ENCODE measurements around the gene WIZ.
A peak's percentile ranks its signal among the peaks of the same experiment; 100 is the strongest.

Gene WIZ

DNA sequence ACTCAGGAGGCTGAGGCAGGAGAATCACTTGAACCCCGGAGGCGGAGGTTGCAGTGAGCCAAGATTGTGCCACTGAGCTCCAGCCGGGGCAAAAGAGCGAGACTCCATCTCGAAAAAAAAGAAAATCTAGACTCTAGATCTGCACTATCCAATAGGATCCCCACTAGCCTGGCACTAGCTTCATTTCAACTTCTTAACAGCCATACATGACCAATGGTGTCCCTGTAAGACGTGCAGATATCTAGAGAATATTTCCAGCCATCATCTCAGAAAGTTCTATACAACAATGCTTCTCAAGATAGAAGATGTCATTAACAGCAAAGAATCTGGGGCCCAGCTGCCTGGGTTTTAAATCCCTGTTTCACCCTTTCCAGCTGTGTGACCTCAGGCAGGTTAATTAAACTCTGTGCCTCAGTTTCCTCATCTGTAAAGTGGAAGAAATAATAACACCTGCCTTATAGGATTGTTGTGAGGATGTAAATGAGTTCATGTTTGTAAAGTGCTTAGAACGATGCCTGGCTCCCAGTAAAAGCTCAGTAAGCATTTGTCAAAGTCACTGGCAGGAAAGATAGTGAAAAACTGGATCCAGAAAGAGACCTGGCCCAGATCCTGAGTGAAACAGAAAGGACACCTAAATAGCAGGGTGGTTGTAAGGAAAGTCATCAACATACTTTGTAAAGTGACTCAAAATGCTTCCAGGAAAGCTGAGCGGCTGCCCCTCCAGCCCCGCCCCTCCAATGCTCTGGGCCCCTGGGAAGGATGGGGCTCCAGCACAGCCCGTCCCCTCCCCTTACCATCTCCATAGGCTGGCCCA lies 13.5 kb downstream of the WIZ start:
- in situ Hi-C loops (cut with HindIII; ENCODE audit: low pct_ligation_motif_present, low pct_unique_long_range_greater_than_20kb, low sequenced_read_pairs), result no loop called here
- no peak for DNase-seq

DNA sequence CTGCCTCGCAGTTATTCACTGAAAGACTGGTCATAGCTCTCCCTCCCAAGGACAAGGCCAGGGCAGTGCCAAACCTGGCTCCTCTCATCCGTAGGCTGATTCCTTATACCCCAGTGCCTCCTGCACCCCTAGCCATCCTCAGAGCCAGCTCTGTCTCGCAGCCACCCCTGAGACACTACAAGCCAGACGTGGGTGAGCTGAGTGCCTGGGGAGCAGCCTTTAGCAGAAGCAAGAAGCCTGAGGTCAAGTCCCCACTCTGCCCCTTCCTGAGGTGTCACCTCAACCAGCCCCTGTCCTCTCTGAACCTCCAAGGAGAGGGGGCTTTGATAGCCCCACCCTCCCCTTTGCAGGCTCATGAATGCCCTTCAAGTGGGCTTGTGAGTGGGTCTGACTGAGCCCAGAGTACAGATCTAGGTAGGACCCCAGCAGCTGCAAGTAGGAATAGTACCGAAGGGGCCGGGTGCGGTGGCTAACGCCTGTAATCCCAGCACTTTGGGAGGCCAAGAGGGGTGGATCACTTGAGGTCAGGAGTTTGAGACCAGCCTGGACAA lies 16.2 kb downstream of the WIZ start:
- in situ Hi-C loops (cut with HindIII; ENCODE audit: low pct_ligation_motif_present, low pct_unique_long_range_greater_than_20kb, low sequenced_read_pairs), result no loop called here
- DNase-seq, result no peak

DNA sequence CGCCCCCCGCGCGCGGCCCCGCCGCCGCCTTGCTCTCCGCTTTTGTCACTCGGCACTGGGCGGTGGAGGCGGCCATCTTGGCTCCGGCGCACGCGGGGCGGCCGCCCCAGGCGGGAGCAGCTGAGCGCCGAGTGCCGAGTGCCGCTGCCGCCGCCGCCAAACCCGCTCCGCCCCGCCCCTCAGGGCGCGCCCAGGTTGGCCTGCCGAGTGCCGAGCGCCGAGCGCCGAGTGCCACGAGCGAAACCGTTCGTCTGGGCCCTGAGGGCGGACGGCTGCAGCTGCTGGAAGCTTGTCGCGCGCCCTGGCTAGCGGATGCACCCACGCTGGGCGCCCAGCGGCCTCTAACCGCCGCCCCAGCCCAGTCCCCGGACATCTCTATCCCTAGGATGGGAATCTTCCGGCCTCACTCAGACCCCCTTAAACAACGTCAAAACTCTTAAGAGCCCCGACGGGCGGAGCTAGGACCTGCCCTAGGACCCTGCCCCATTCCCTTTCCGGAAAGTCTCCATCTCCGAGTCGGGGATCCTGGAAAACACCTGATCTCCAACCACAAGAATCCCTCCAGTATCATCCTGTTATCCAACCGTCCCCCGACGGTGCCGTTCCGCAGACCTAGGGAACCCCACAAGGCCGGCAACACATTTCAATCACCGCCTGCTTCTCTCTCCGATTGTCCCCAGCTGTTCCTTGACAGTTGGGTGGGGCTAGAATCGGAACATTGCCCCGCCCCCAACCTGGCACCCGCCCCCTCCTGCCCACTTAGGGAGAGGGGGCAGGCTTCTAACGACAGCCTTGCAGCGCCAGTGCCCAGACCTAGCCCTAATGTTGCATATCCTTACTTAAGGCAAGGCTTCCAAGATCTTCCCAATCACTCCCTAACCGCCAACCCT lies 16.9 kb downstream of the WIZ start:
- in situ Hi-C loops (cut with HindIII; ENCODE audit: low pct_ligation_motif_present, low pct_unique_long_range_greater_than_20kb, low sequenced_read_pairs), result no loop called here
- peak; percentile 84 for DNase-seq

DNA sequence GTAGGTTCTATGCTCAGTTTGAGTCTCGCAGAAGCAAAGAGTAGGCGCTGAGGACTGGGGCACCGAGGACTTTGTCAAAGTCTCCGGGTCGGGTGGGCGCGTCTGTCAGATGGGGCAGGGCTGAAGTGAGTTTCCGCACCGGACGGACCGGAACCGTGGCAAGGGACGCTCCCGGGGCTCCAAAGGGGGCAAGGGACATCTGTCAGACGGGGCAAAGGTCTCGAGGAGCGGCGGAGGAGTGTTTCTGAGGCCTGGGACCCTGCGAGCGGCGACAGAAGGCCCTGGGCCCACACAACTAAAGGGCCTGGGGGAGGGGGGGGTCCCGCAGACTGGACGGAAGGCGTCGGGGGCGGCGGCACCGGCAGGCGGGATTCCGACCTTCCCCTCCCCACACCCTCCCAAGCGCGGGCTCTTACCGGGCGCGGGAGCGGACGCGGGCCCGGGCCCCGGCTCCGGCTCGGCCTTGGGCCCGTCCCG lies 17.7 kb downstream of the WIZ start:
- in situ Hi-C loops (cut with HindIII; ENCODE audit: low pct_ligation_motif_present, low pct_unique_long_range_greater_than_20kb, low sequenced_read_pairs), result no loop called here
- DNase-seq, result no peak

DNA sequence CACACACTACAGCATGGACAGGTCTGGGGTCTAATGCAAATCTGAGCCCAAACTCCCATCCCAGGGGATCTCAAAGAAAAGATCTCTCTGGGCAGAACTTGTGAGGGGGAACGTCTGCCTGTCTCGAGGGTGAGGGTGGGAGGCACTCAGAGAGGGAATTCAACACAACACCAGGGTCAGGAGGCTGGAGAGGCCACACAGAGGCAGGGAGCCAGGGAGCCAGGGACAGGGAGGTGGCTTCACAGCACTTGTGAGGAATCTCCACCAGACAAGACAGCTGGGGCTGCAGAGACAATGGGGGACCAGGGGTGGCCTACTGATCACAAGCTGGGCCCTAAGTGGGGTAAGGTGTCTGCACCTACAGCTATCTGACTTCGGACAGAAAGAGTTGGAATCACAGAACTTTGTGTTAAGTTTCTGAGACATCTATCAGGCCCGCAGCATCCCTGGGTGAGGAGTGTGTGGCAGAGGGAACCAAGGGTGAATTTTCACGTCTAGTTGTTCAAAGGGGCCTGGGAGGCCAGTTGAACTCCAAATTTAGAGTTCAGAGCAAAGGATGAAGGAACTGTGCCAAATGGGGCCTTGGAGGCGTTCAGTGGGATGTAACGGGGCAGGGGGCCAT lies 18.2 kb downstream of the WIZ start:
- in situ Hi-C loops (cut with HindIII; ENCODE audit: low pct_ligation_motif_present, low pct_unique_long_range_greater_than_20kb, low sequenced_read_pairs), result no loop called here
- no peak for DNase-seq

DNA sequence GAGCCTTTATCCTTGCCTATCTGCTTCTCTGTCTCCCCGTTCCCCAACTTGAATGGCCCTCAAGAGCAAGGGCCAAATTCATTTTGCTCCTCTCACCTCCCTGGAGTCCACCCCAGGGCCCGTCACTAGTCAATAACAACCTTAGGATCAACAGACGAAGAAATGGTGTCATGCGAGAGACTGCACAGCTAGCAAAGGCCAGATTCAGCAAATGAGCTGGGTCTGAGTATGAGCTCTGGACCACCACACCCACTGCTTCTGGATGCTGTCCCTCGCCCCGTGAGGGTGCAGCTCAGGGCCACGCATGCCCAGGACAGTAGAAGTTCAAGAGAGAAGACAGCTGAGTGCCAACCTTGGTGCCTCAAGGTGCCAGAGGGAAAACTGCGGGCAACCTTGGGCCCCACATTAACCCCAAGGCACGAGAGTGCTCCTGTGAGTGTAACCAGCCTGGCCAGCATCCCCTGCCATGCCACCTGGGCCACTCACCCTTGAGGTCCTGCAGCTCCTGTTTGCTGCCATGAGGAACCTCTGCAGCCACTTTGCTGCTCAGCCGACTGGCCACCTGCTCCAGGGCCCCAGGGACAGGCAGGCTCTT lies 19.1 kb downstream of the WIZ start:
- in situ Hi-C loops (cut with HindIII; ENCODE audit: low pct_ligation_motif_present, low pct_unique_long_range_greater_than_20kb, low sequenced_read_pairs), result no loop called here
- no peak for DNase-seq

DNA sequence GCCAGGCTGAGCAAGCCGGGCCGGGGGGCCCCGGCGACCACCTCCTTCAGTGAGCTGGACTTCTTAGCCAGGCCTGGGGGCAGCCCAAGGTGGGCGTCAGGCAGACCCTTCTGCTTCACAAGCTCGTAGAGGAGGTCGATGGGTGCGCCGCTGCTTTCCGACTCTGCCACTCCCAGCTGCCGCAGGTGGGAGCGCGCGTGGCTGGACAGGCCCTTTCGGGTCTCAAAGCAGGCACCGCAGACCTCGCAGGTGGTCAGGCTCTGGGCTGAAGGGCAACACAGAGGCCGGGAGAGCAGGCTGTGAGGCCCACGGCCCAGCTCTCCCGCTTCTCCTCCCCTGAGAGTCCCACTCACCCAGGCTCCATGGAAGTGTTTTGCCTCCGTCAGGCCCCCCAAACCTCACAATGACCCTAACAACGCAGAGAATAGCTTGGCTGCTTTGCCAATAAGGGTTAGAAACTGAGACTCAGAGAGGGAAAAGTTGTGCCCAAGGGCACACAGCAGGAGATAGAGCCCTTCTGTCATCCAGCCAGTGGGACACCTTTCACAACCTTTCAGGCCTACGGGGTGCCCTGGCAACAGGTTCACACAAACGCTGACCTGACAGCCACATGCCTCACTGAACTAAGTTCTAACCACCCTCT lies 19.8 kb downstream of the WIZ start:
- in situ Hi-C loops (cut with HindIII; ENCODE audit: low pct_ligation_motif_present, low pct_unique_long_range_greater_than_20kb, low sequenced_read_pairs), result no loop called here
- no peak for DNase-seq

GRCh38 chr19:15428956-15429824 lies 20.6 kb downstream of the WIZ start:
- no peak for DNase-seq
- in situ Hi-C loops (cut with HindIII; ENCODE audit: low pct_ligation_motif_present, low pct_unique_long_range_greater_than_20kb, low sequenced_read_pairs), result no loop called here

- in situ Hi-C loops (cut with HindIII; ENCODE audit: low pct_ligation_motif_present, low pct_unique_long_range_greater_than_20kb, low sequenced_read_pairs), result no loop called here
- DNase-seq, result no peak
Measured at GRCh38 chr19:15427991-15428471, 21.7 kb downstream of the WIZ start.

- in situ Hi-C loops (cut with HindIII; ENCODE audit: low pct_ligation_motif_present, low pct_unique_long_range_greater_than_20kb, low sequenced_read_pairs), result no loop called here
- no peak for DNase-seq
Measured at GRCh38 chr19:15427350-15427700, 22.4 kb downstream of the WIZ start.

GRCh38 chr19:15426485-15427349 lies 23.0 kb downstream of the WIZ start:
- in situ Hi-C loops (cut with HindIII; ENCODE audit: low pct_ligation_motif_present, low pct_unique_long_range_greater_than_20kb, low sequenced_read_pairs), result no loop called here
- no peak for DNase-seq

DNA sequence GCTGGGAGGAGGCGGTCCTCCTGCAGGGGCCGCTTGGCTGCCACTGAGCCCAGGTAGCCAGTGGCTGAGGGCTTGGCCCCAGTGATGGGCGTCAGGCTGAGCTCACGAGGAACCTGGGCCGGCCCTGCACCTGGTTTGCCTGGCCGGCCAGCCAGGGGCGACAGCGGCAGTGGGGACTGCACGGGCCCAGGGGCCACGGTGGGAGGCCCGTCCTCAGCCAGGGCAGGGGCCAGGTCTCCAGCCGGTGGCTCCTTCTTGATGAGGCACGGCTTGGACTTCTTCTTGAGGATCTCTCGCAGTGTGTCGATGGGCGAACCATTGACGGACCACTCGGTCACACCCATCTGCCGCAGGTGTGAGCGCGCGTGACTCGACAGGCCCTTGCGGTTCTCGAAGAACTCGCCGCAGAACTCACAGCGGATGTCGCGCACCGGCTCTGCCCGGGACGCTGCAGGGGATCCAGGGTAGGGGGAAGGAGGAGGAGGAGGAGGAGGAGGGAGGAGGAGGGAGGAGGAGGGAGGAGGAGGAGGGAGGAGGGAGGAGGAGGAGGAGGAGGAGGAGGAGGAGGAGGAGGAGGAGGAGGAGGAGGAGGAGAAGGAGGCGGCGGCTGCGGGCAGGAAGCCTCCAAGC lies 24.3 kb downstream of the WIZ start:
- DNase-seq, result no peak
- in situ Hi-C loops (cut with HindIII; ENCODE audit: low pct_ligation_motif_present, low pct_unique_long_range_greater_than_20kb, low sequenced_read_pairs), result no loop called here

- in situ Hi-C loops (cut with HindIII; ENCODE audit: low pct_ligation_motif_present, low pct_unique_long_range_greater_than_20kb, low sequenced_read_pairs), result no loop called here
- no peak for DNase-seq
Measured at GRCh38 chr19:15424692-15425272, 25.0 kb downstream of the WIZ start.

DNA sequence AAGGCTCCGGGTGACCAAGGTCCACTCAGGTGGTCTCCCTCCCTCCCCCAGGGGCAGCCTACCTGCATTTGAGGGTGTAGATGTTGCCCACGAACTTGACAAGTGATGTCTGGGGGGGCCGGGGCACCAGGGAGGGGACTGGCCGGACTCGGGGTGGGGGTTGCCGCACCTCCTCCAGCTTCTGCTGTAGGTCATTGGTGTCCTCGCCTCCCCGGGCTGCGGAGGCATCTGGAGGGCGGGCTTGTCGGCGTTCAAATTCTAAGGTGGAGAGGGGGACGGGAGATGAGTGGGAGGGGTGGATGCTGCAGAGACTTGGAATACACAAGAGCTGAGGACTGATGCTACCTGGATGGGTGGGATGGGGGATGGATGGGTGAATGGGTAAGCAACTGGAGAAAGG lies 25.6 kb downstream of the WIZ start:
- no peak for DNase-seq
- in situ Hi-C loops (cut with HindIII; ENCODE audit: low pct_ligation_motif_present, low pct_unique_long_range_greater_than_20kb, low sequenced_read_pairs), result no loop called here

DNA sequence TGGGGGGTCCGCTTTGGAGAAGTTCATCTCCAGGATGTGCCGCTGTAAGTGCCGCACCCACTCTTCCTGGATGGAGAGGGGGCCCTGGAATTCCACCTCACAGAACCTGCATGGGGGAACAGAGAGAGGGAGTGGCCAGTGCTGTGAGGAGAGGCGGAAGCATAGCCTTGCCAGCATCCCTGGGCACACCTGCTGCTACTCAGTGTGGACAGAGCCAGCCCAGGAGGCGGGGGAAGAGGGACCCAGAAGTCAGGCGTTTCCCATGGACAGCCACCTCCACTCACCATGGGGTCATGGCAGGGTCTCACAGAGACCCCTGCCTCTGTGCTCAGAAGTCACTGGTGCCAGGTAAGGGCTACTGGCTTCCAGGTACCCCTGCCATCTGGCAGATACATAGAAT lies 26.6 kb downstream of the WIZ start:
- DNase-seq, result no peak
- in situ Hi-C loops (cut with HindIII; ENCODE audit: low pct_ligation_motif_present, low pct_unique_long_range_greater_than_20kb, low sequenced_read_pairs), result no loop called here
